Parathyroid adenoma (tissue), 2 donors: ENCODE results near the gene CAB39.

Experiments
- H2AFZ ChIP-seq: fragments of 300-600 bp; sonication (generic); one replicate; pipeline ENCODE4 v1.7.0; 2017; ENCODE audit warnings: antibody characterized with exemption, mild to moderate bottlenecking
- H3K27ac ChIP-seq: fragments of 300-600 bp; sonication (generic); one replicate; pipeline ENCODE4 v1.7.0; 2017
- H3K27me3 ChIP-seq: fragments of 300-600 bp; sonication (generic); one replicate; pipeline ENCODE4 v1.7.0; 2017; ENCODE audit warnings: low read length; ENCODE audit not compliant: control insufficient read depth, insufficient read depth
- H3K36me3 ChIP-seq: fragments of 300-600 bp; sonication (generic); one replicate; pipeline ENCODE4 v1.7.0; 2017; ENCODE audit warnings: low read length; ENCODE audit not compliant: control insufficient read depth, insufficient read depth
- H3K4me1 ChIP-seq: fragments of 300-600 bp; sonication (generic); one replicate; pipeline ENCODE4 v1.7.0; 2017; ENCODE audit warnings: control low read depth
- H3K4me2 ChIP-seq: fragments of 300-600 bp; sonication (generic); one replicate; pipeline ENCODE4 v1.7.0; 2017; ENCODE audit warnings: low read length
- H3K4me3 ChIP-seq: fragments of 300-600 bp; sonication (generic); one replicate; pipeline ENCODE4 v1.7.0; 2017; ENCODE audit warnings: low read depth, low read length
- H3K79me2 ChIP-seq: fragments of 300-600 bp; sonication (generic); one replicate; pipeline ENCODE4 v1.7.0; 2017; ENCODE audit warnings: control low read depth
- H3K9ac ChIP-seq: fragments of 300-600 bp; sonication (generic); one replicate; pipeline ENCODE4 v1.7.0; 2017; ENCODE audit warnings: mild to moderate bottlenecking
- H3K9me3 ChIP-seq: fragments of 300-600 bp; sonication (generic); one replicate; pipeline ENCODE4 v1.7.0; 2017; ENCODE audit warnings: low read length; ENCODE audit not compliant: control insufficient read depth
- TF ChIP-seq, protein P1 (sequence below): fragments of 300-600 bp; sonication (generic); IDR thresholded peaks from one replicate; pipeline ENCODE4 v1.7.0; 2017; ENCODE audit warnings: antibody characterized with exemption, mild to moderate bottlenecking
- donor health status: primary hyperparathyroidism.

Gene CAB39

DNA sequence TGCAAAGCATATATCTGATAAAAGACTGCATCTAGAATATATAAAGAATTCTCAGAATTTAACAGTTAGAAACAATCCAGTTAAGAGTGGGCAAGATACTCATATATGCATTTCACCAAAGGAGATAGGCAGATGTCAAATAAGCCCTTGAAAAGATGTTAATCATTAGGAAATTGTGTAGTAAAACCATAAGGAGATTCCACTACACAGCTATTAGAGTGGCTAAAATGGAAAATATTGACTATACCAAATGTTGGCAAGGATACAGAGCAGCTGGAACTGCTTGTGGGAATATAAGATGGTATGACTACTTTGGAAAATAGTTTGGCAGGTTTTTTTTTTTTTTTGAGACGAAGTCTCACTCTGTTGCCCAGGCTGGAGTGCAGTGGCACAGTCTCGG, 59.5 kb downstream of the CAB39 start:
- Histone ChIP-seq H3K9me3 (no peaks in the 10 kb centered on the region), H3K27me3 (no peaks in the 10 kb centered on the region), H3K9ac (no peak overlapping the region), H3K27ac (no peak overlapping the region), H3K4me2 (no peak overlapping the region), H3K79me2 (peaks cover 6% of the 10 kb centered on the region), H2AFZ (no peak overlapping the region), H3K4me1 (peaks cover 4% of the 10 kb centered on the region), H3K36me3 (no peaks in the 10 kb centered on the region), H3K4me3 (no peak overlapping the region)
- TF ChIP-seq, protein P1, sequence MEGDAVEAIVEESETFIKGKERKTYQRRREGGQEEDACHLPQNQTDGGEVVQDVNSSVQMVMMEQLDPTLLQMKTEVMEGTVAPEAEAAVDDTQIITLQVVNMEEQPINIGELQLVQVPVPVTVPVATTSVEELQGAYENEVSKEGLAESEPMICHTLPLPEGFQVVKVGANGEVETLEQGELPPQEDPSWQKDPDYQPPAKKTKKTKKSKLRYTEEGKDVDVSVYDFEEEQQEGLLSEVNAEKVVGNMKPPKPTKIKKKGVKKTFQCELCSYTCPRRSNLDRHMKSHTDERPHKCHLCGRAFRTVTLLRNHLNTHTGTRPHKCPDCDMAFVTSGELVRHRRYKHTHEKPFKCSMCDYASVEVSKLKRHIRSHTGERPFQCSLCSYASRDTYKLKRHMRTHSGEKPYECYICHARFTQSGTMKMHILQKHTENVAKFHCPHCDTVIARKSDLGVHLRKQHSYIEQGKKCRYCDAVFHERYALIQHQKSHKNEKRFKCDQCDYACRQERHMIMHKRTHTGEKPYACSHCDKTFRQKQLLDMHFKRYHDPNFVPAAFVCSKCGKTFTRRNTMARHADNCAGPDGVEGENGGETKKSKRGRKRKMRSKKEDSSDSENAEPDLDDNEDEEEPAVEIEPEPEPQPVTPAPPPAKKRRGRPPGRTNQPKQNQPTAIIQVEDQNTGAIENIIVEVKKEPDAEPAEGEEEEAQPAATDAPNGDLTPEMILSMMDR, result no peak

GRCh38 chr2:230773039-230773773, 60.6 kb downstream of the CAB39 start:
- TF ChIP-seq, protein P1, result no peak
- no peaks in the 10 kb centered on the region for H3K36me3 ChIP-seq
- no peak overlapping the region for H2AFZ ChIP-seq
- H3K27me3 ChIP-seq, result no peaks in the 10 kb centered on the region
- H3K79me2 ChIP-seq, result peaks cover 8% of the 10 kb centered on the region
- H3K4me1 ChIP-seq, result peaks cover 4% of the 10 kb centered on the region
- no peak overlapping the region for H3K9ac ChIP-seq
- H3K27ac ChIP-seq, result no peak overlapping the region
- no peaks in the 10 kb centered on the region for H3K9me3 ChIP-seq
- H3K4me2 ChIP-seq, result no peak overlapping the region
- H3K4me3 ChIP-seq, result no peak overlapping the region

GRCh38 chr2:230774348-230774951, 61.8 kb downstream of the CAB39 start:
- H3K9me3 ChIP-seq, result no peaks in the 10 kb centered on the region
- H3K4me1 ChIP-seq, result peaks cover 7% of the 10 kb centered on the region
- H2AFZ ChIP-seq, result no peak overlapping the region
- peaks cover 4% of the 10 kb centered on the region for H3K79me2 ChIP-seq
- H3K27ac ChIP-seq, result no peak overlapping the region
- H3K4me2 ChIP-seq, result no peak overlapping the region
- no peak overlapping the region for H3K4me3 ChIP-seq
- TF ChIP-seq, protein P1, result no peak
- no peak overlapping the region for H3K9ac ChIP-seq
- H3K36me3 ChIP-seq, result no peaks in the 10 kb centered on the region
- H3K27me3 ChIP-seq, result no peaks in the 10 kb centered on the region

DNA sequence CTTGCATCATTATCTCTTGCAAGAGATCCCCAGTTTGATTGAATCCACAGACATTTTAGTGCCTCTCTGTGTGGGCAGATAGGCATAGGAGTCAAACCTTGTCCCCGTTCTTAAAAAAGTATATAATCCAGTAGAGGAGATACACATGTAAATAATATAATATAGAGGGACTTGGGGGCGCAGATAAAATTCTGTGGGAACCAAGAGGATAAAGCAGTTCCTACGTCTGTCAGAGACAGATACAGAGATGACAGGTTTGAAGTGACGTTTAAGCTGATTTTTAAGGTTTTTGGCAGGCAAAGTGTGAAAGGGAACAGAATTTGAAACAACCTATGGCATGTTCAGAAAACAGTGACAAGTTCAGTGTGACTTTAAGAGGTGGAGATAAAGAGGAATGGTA, 63.1 kb downstream of the CAB39 start:
- Histone ChIP-seq H2AFZ (no peak overlapping the region), H3K4me3 (no peak overlapping the region), H3K9ac (no peak overlapping the region), H3K79me2 (peaks cover 4% of the 10 kb centered on the region), H3K4me1 (peaks cover 8% of the 10 kb centered on the region), H3K27me3 (no peaks in the 10 kb centered on the region), H3K27ac (no peak overlapping the region), H3K4me2 (no peak overlapping the region), H3K9me3 (no peaks in the 10 kb centered on the region), H3K36me3 (no peaks in the 10 kb centered on the region)
- TF ChIP-seq, protein P1, result no peak
